SK-N-SH (cell line): ENCODE data around the gene TSFM. TPM values are rescaled to one million over a fixed set of nuclear protein-coding genes. Genes with fewer than 3 reads are reported as not detected.

Experiments
- CTCF ChIA-PET: fragments of 300-600, 350-600 bp; formaldehyde crosslinking; extraction: SDS; loops from one replicate; lab custom pipeline; 2021; lab: Yijun Ruan, JAX
- POLR2A ChIA-PET: fragments of 350-600 bp; sonication (Branson Sonifier 250); formaldehyde crosslinking; extraction: SDS; loops from one replicate; lab custom pipeline; 2020; ENCODE audit warnings: antibody characterized with exemption, inconsistent platforms; lab: Yijun Ruan, JAX
- DNase-seq: peaks from one replicate; pipeline ENCODE4 v3.0.0; 2012
- H2AFZ ChIP-seq: fragments of 200-600 bp; sonication (generic); 2 replicates; pipeline ENCODE4 v1.8.1; 2016; ENCODE audit warnings: antibody characterized with exemption, mild to moderate bottlenecking, low read depth
- H3F3A ChIP-seq: fragments of 200-600 bp; sonication (generic); replicated peaks from 2 replicates; pipeline ENCODE3; 2016; ENCODE audit warnings: antibody characterized with exemption, mild to moderate bottlenecking; ENCODE audit not compliant: insufficient read depth
- H3K27ac ChIP-seq, 2 experiments: fragments of 200-500 bp in 1 of 2; fragments of 200-600 bp in 1 of 2; sonication (Bioruptor generic) in 1 of 2; sonication (generic), shearing (Covaris generic) in 1 of 2; 2 replicates each; pipeline versions ENCODE4 v1.5.1 to v1.6.1; 2014 to 2016; ENCODE audit warnings: low read depth in 2 of 2, inconsistent platforms in 1 of 2, low read length in 1 of 2, mild to moderate bottlenecking in 1 of 2, mixed read lengths in 1 of 2
- H3K27me3 ChIP-seq: fragments of 200-600 bp; sonication (generic), shearing (Covaris generic); 2 replicates; pipeline ENCODE4 v1.6.1; 2016; ENCODE audit warnings: mixed run types; ENCODE audit not compliant: insufficient read depth
- H3K36me3 ChIP-seq, 2 experiments: fragments of 200-500 bp in 1 of 2; fragments of 200-600 bp in 1 of 2; sonication (Bioruptor generic) in 1 of 2; sonication (generic) in 1 of 2; replicated peaks in 1 of 2; 2 replicates each; pipeline versions ENCODE3 to v1.5.1; 2014 to 2016; ENCODE audit warnings: low read length in 1 of 2, mild to moderate bottlenecking in 1 of 2; ENCODE audit not compliant: insufficient read depth in 2 of 2, control insufficient read depth in 1 of 2
- H3K4me1 ChIP-seq, 2 experiments: fragments of 200-500 bp in 1 of 2; fragments of 200-600 bp in 1 of 2; sonication (Bioruptor generic) in 1 of 2; sonication (generic), shearing (Covaris generic) in 1 of 2; 2 replicates each; pipeline versions ENCODE4 v1.5.1 to v1.6.1; 2014 to 2016; ENCODE audit warnings: low read depth in 1 of 2, low read length in 1 of 2, mixed run types in 1 of 2; ENCODE audit not compliant: insufficient read depth in 2 of 2, control insufficient read depth in 1 of 2
- H3K4me2 ChIP-seq: fragments of 200-600 bp; sonication (generic), shearing (Covaris generic); 2 replicates; pipeline ENCODE4 v1.6.1; 2017; ENCODE audit warnings: mixed run types
- H3K4me3 ChIP-seq, 2 experiments: fragments of 200-500 bp in 1 of 2; fragments of 200-600 bp in 1 of 2; sonication (Bioruptor generic) in 1 of 2; sonication (generic), shearing (Covaris generic) in 1 of 2; 2 replicates each; pipeline versions ENCODE4 v1.5.1 to v1.8.1; 2014 to 2016; ENCODE audit warnings: low read depth in 2 of 2, inconsistent platforms in 1 of 2, low read length in 1 of 2, mild to moderate bottlenecking in 1 of 2, mixed read lengths in 1 of 2, moderate library complexity in 1 of 2
- H3K79me2 ChIP-seq: fragments of 200-600 bp; sonication (generic); 2 replicates; pipeline ENCODE4 v1.8.1; 2017; ENCODE audit warnings: mild to moderate bottlenecking; ENCODE audit not compliant: insufficient read depth
- H3K9ac ChIP-seq: fragments of 200-600 bp; sonication (generic); 2 replicates; pipeline ENCODE4 v1.6.1; 2017; ENCODE audit warnings: mixed run types
- H3K9me2 ChIP-seq: fragments of 200-600 bp; sonication (generic); 2 replicates; pipeline ENCODE4 v1.6.1; 2017; ENCODE audit warnings: mixed run types
- H3K9me3 ChIP-seq: fragments of 200-600 bp; sonication (generic); 2 replicates; pipeline ENCODE4 v1.6.1; 2017; ENCODE audit warnings: mixed run types, mild to moderate bottlenecking, moderate library complexity
- H4K20me1 ChIP-seq: fragments of 200-600 bp; sonication (generic); 2 replicates; pipeline ENCODE4 v1.6.1; 2017; ENCODE audit warnings: mild to moderate bottlenecking, mixed run types; ENCODE audit not compliant: insufficient read depth
- FOSL2 ChIP-seq: IDR thresholded peaks from 2 replicates; pipeline ENCODE4 v1.4.0; 2012; ENCODE audit warnings: low read depth, mild to moderate bottlenecking, moderate library complexity, borderline replicate concordance
- FOXJ3 ChIP-seq: sonication (generic); formaldehyde crosslinking; IDR thresholded peaks from 2 replicates; pipeline ENCODE4 v1.5.1; 2020; ENCODE audit warnings: mild to moderate bottlenecking, missing genetic modification reagents
- GABPA ChIP-seq: IDR thresholded peaks from 2 replicates; pipeline ENCODE4 v1.4.0; 2012; ENCODE audit warnings: low read depth, mild to moderate bottlenecking
- MXI1 ChIP-seq: IDR thresholded peaks from 2 replicates; pipeline ENCODE4 v1.6.1; 2012; ENCODE audit warnings: mild to moderate bottlenecking, low read depth, low read length, improper control_type of control experiment
- POLR2AphosphoS5 ChIP-seq: IDR thresholded peaks from 2 replicates; pipeline ENCODE4 v1.6.1; 2012; ENCODE audit warnings: low read depth, low read length
- RAD21 ChIP-seq: IDR thresholded peaks from 2 replicates; pipeline ENCODE4 v1.6.1; 2012; ENCODE audit warnings: mild to moderate bottlenecking, low read length
- SIN3A ChIP-seq: IDR thresholded peaks from 2 replicates; pipeline ENCODE4 v1.6.1; 2012; ENCODE audit warnings: low read depth, mild to moderate bottlenecking, low read length, moderate library complexity, borderline replicate concordance
- USF1 ChIP-seq: IDR thresholded peaks from 2 replicates; pipeline ENCODE4 v1.4.0; 2012; ENCODE audit warnings: low read depth, borderline replicate concordance
- YY1 ChIP-seq: IDR thresholded peaks from 2 replicates; pipeline ENCODE4 v1.4.0; 2012; ENCODE audit warnings: low read depth, mild to moderate bottlenecking
- WGBS: methylation state at CpG from one replicate; pipeline ENCODE4 v1.1.6; 2017; ENCODE audit warnings: low lambda C conversion rate; 5-methylcytosine and 5-hydroxymethylcytosine counted together
- polyA plus RNA-seq, 3 experiments: library from polyadenylated mRNA; depleted of rRNA; stranded (reverse); fragments of >200 nt; gene quantifications; 2 replicates each; pipeline ENCODE4 v1.2.3, GENCODE V29; 2012
- TF ChIP-seq, protein P1 (sequence below): IDR thresholded peaks from 2 replicates; pipeline ENCODE4 v1.4.0; 2012; ENCODE audit warnings: low read depth
- TF ChIP-seq, protein P2 (sequence below): fragments of 200-600 bp; sonication (generic); IDR thresholded peaks from 2 replicates; pipeline ENCODE4 v1.6.1; 2017; ENCODE audit warnings: antibody characterized with exemption, mild to moderate bottlenecking, moderate library complexity

TSFM gene
- polyA plus RNA-seq, 1 of the 3 experiments (the other 2 are of a cell fraction): 28.7 TPM

DNA sequence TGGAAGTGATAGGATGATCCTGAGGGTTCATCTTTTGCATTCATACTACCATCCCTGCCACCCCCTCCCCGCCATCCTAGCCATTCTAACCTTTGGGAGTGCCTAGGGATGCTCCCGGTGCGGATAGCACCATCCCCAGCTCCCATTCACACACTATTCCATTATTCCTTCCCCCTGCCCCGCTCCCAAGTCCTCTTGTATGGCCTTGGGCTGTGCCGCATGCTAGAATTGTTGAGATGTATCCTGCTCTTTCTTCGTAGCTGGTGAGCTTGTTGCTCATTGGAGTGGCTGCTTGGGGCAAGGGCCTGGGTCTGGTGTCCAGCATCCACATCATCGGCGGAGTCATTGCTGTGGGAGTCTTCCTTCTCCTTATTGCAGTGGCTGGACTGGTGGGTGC is 37.1 kb upstream of the TSFM start:
- peak overlapping the region; percentile 96 to 98 for H3K27ac ChIP-seq
- peaks cover 22% of the 10 kb centered on the region for H3K79me2 ChIP-seq
- ChIA-PET POLR2A (interaction anchor here (0.6 to 2.1 kb wide), 6 partner anchors 10 to 126 kb away, joined by 3 to 18 read pairs (median 6); no protein-coding TSS in a partner anchor), CTCF (interaction anchor here (0.7 to 3.2 kb wide), 5 partner anchors 9 to 113 kb away, joined by 3 to 18 read pairs (median 10); partner anchors contain the start of gene B4GALNT1)
- 21% methylated on average over 8 of the region's 8 CpGs for WGBS
- peaks cover 32% of the 10 kb centered on the region for H3F3A ChIP-seq
- H3K36me3 ChIP-seq: peaks cover 27 to 43% of the 10 kb centered on the region in 2 experiments
- no peaks in the 10 kb centered on the region for H3K9me2 ChIP-seq
- DNase-seq: no peak
- peak overlapping the region; percentile 81 to 82 for H3K4me3 ChIP-seq
- peaks cover 0 to 20% of the 10 kb centered on the region in 2 experiments; a peak in 2 of 4 replicates for H3K4me1 ChIP-seq
- H3K9ac ChIP-seq: peak overlapping the region; percentile 99
- peak; percentile 63; the same call in 1 of the 2 replicates for TF ChIP-seq POLR2AphosphoS5
- TF ChIP-seq SIN3A: no peak
- H3K4me2 ChIP-seq: peak overlapping the region; percentile 87
- no peaks in the 10 kb centered on the region for H4K20me1 ChIP-seq
- no peak overlapping the region for H2AFZ ChIP-seq
- no peaks in the 10 kb centered on the region for H3K9me3 ChIP-seq
- no peaks in the 10 kb centered on the region for H3K27me3 ChIP-seq

DNA sequence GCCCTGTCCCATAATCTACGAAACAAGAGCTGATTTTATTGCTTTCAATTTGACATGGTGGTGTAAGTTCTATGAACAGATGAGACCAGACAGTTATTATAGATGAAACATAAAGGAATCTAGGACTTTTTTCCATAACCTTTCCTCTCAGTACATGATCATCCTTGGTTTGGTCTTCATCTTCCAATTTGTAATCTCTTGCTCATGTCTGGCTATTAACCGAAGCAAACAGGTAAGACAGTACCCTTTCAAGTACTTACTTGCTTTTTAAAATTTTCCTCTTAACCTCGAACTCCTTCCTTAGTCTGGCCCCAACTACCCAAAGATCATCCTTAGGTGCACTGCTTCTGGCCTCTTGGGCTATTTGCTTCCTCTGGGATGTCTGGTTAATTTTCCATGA is 36.6 kb upstream of the TSFM start:
- TF ChIP-seq GABPA (no peak), USF1 (no peak), YY1 (no peak), SIN3A (no peak), POLR2AphosphoS5 (no peak), RAD21 (no peak), MXI1 (no peak), FOSL2 (no peak), FOXJ3 (CRISPR knock-in tag) (no peak)
- TF ChIP-seq, protein P1, sequence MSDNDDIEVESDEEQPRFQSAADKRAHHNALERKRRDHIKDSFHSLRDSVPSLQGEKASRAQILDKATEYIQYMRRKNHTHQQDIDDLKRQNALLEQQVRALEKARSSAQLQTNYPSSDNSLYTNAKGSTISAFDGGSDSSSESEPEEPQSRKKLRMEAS: no peak
- TF ChIP-seq, protein P2, sequence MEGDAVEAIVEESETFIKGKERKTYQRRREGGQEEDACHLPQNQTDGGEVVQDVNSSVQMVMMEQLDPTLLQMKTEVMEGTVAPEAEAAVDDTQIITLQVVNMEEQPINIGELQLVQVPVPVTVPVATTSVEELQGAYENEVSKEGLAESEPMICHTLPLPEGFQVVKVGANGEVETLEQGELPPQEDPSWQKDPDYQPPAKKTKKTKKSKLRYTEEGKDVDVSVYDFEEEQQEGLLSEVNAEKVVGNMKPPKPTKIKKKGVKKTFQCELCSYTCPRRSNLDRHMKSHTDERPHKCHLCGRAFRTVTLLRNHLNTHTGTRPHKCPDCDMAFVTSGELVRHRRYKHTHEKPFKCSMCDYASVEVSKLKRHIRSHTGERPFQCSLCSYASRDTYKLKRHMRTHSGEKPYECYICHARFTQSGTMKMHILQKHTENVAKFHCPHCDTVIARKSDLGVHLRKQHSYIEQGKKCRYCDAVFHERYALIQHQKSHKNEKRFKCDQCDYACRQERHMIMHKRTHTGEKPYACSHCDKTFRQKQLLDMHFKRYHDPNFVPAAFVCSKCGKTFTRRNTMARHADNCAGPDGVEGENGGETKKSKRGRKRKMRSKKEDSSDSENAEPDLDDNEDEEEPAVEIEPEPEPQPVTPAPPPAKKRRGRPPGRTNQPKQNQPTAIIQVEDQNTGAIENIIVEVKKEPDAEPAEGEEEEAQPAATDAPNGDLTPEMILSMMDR: no peak
- Histone ChIP-seq H3K36me3 (peaks cover 30 to 49% of the 10 kb centered on the region in 2 experiments), H3K79me2 (peaks cover 28% of the 10 kb centered on the region), H3K27ac (peak overlapping the region; percentile 96 to 98; a peak in 3 of 4 replicates), H3K4me3 (peak overlapping the region; percentile 81 to 82), H2AFZ (no peak overlapping the region), H3K4me1 (peaks cover 0 to 25% of the 10 kb centered on the region in 2 experiments; a peak in 2 of 4 replicates), H3K4me2 (peak overlapping the region; percentile 87), H4K20me1 (no peaks in the 10 kb centered on the region), H3K27me3 (no peaks in the 10 kb centered on the region), H3K9me3 (no peaks in the 10 kb centered on the region), H3K9ac (peak overlapping the region; percentile 99), H3K9me2 (no peaks in the 10 kb centered on the region), H3F3A (peaks cover 32% of the 10 kb centered on the region)
- 25% methylated on average over 3 of the region's 3 CpGs for WGBS
- ChIA-PET CTCF (interaction anchor here (2.2 to 3.2 kb wide), 4 partner anchors 10 to 20 kb away, joined by 6 to 18 read pairs (median 12); no protein-coding TSS in a partner anchor), POLR2A (interaction anchor here (1.9 to 2.1 kb wide), 2 partner anchors 20 kb away, joined by 5 to 18 read pairs; no protein-coding TSS in a partner anchor)
- DNase-seq: no peak
